Germinal center (tissue), 1 donor: ENCODE results near the gene IL17RE.
"Not testable (repeated sequence)": the region's sequence is repeated elsewhere in the genome, so short reads cannot be mapped to it uniquely, and the experiment has no call there.

Experiments used
- DNase-seq: peaks from one replicate; pipeline ENCODE4 v3.0.0; 2012; ENCODE audit warnings: mixed read lengths, low spot score

The IL17RE gene

GRCh38 chr3:9879830-9880549 is 22.7 kb upstream of the IL17RE start, which contains the start of gene CIDEC:
CIDEC (minus strand) TSS chr3:9880253; CDS start chr3:9878486, 1,767 bp downstream.
- no peak for DNase-seq

- no peak for DNase-seq
These were observed 21.2 kb upstream of the IL17RE start for GRCh38 chr3:9881441-9881840.

- DNase-seq: no peak
These were observed 18.7 kb upstream of the IL17RE start for GRCh38 chr3:9883706-9884554.

- DNase-seq: no peak
These were observed 18.0 kb upstream of the IL17RE start for GRCh38 chr3:9884555-9885165.

- DNase-seq: no peak
These were observed 16.3 kb upstream of the IL17RE start for GRCh38 chr3:9886328-9886727.

GRCh38 chr3:9887480-9887879 is 15.2 kb upstream of the IL17RE start:
- DNase-seq: no peak

- DNase-seq: no peak
These were observed 14.1 kb upstream of the IL17RE start for GRCh38 chr3:9888540-9888939.

GRCh38 chr3:9889405-9889804 is 13.2 kb upstream of the IL17RE start:
- DNase-seq: no peak

- peak; percentile 95 for DNase-seq
These were observed 12.2 kb upstream of the IL17RE start, which contains the start of gene JAGN1 for GRCh38 chr3:9890249-9891071. JAGN1 (plus strand) TSS chr3:9890610; CDS start chr3:9890723, 113 bp downstream.

- DNase-seq: no peak
These were observed 11.5 kb upstream of the IL17RE start for GRCh38 chr3:9891072-9891622.

GRCh38 chr3:9893739-9894138 is 8.9 kb upstream of the IL17RE start:
- DNase-seq: no peak

- not testable (repeated sequence) for DNase-seq
These were observed 6.9 kb upstream of the IL17RE start for GRCh38 chr3:9895715-9896114.

GRCh38 chr3:9896755-9897407 is 5.8 kb upstream of the IL17RE start:
- not testable (repeated sequence) for DNase-seq

GRCh38 chr3:9897408-9898372 is 5.0 kb upstream of the IL17RE start:
- DNase-seq: no peak

GRCh38 chr3:9898467-9899241 is 4.0 kb upstream of the IL17RE start:
- no peak for DNase-seq

GRCh38 chr3:9899289-9899791 is 3.3 kb upstream of the IL17RE start:
- DNase-seq: no peak

- not testable (repeated sequence) for DNase-seq
These were observed 1.7 kb upstream of the IL17RE start for GRCh38 chr3:9900965-9901415.

- DNase-seq: no peak
These were observed 681 bp upstream of the IL17RE start for GRCh38 chr3:9901967-9902366.

- DNase-seq: no peak
These were observed 583 bp downstream of the IL17RE start for GRCh38 chr3:9903238-9903624.
